GM12872 (cell line): Measurements from ENCODE around the gene DOCK2.

Experiments
- TF ChIP-seq, protein P1 (sequence below): IDR thresholded peaks from 3 replicates; pipeline ENCODE4 v1.5.1; 2011; ENCODE audit warnings: low read depth, mild to moderate bottlenecking, low read length, moderate library complexity; ENCODE audit not compliant: insufficient read depth

DOCK2 gene

DNA sequence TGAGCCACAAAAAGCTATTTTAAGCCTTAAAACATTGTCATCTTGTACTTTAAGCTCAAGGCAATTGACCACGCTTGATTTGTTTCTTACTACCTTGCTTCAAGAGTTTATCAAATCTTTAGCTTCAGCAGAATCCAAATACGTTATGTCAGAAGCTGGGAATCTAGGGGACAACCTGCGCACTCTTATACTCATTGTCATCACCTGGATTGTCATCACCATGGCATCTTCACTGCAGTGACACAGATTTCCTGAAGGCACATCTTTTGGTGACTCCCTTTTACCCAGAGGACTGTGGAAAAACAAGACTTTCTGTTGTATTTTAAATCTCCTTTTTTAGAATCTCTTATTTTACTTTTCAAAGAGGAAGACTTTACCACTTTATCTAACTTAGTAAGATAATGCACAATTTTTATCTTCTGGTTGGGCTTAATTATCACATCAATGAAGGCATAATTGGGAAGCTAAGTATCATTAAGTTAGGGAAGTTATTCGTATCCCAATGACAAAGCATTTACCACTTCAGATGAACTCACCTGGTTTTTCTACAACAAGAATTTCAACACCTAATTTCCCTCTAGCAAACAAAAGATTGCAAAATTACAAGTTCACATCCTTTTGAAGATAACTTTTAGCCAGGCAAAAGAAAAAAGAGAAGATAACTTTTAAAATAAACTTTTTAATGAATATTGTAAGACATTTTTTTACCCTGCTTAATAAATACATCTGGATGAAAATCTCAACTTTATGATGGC lies 162.0 kb downstream of the DOCK2 start:
- TF ChIP-seq, protein P1, sequence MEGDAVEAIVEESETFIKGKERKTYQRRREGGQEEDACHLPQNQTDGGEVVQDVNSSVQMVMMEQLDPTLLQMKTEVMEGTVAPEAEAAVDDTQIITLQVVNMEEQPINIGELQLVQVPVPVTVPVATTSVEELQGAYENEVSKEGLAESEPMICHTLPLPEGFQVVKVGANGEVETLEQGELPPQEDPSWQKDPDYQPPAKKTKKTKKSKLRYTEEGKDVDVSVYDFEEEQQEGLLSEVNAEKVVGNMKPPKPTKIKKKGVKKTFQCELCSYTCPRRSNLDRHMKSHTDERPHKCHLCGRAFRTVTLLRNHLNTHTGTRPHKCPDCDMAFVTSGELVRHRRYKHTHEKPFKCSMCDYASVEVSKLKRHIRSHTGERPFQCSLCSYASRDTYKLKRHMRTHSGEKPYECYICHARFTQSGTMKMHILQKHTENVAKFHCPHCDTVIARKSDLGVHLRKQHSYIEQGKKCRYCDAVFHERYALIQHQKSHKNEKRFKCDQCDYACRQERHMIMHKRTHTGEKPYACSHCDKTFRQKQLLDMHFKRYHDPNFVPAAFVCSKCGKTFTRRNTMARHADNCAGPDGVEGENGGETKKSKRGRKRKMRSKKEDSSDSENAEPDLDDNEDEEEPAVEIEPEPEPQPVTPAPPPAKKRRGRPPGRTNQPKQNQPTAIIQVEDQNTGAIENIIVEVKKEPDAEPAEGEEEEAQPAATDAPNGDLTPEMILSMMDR: no peak

DNA sequence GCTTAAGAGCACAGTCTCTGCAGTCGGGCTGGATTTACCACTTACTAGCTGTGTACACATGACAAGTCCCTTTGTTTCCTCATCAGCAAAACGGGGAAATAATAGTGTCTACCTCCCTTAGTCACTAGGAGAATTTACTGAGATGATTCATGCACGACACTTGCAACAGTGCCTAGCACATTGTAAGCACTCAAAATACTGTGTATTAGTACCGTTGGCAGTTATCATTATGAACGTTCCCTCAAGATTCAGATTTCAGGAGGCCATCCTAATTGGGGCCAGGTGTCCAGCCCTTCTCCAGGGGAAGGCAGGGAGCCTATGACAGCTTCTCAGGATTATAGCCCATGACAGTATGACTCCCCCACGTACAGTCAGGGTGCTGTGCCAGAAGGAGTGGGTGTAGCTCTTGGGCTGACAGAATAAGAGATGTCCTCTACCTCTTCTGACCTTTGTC lies 164.3 kb downstream of the DOCK2 start:
- TF ChIP-seq, protein P1: no peak

DNA sequence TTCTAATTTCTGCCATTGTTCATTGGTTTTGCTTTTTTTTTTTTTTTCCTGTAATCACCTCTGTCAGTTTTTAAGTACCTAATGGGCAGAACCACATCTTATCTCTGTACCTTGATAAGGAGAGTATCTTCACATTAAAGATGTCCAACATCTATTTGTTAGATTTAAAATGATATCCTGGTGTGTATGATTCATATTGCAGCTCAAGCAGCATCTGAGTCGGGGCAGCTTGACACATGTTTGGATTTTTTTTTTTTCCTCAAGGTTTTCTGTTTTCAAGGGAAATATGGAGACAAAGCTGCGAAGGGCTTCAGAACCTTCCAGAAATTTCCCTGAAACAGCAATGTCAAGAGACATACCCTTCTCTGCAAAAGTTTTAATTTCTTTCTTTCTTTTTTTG lies 164.7 kb downstream of the DOCK2 start:
- TF ChIP-seq, protein P1: no peak

DNA sequence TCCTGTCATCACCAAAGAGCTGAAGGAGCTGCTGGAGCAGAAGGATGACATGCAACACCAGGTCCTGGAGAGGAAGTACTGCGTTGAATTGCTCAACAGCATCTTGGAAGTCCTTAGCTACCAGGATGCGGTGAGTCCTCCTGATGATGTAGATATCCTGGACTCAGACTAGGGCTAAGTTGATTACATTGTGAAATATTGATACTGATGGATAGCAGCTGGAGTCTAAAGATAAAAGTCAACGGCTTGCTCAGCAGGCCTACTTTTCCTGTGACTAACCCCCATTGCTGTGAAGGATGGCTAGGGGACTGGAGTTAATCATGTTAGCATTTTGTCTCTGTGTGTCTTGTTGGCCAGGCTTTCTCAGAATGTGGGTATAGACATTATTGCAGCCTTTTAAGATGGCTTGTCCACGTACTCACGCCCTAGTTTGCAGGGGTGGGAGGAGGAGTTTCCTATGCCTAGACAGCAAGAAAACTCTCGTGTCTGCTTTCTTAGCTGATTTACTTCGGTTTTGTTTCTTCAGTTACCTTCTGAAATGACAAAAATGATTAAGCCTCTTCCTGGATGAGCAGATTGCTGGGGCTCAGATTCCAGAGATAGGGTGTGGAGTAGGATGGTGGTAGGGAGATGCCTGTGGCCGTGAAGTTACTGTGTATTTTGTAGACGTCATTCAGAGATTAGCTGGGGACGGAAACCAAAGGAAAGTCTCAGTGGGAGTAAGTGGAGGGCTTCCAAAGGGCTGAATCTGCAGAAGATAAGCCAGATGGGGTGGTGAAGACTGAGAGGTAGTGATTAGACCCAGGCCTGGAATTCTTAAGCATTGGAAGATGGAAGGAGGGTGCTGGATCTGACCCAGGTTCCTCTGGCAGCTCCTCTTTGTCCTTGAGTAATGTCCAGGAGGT lies 166.3 kb downstream of the DOCK2 start:
- TF ChIP-seq, protein P1: no peak

DNA sequence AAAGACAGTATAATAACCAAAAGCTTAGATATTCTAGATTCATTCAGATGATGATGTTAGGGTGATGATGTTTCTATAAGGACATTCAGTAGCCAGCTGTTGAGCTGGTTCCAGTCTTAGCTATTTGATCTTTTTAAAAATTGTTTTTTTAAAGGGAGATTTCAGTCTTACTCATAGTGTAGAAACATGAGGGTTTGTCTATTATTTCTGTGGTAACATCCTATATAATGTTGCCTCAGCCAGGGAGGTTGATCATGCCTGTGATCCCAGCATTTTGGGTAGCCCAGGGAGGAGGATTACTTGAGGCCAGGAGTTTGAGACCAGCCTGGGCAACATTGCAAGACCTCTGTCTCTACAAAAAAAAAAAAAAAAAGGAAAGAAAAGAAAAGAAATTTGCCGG lies 167.8 kb downstream of the DOCK2 start:
- TF ChIP-seq, protein P1: no peak

DNA sequence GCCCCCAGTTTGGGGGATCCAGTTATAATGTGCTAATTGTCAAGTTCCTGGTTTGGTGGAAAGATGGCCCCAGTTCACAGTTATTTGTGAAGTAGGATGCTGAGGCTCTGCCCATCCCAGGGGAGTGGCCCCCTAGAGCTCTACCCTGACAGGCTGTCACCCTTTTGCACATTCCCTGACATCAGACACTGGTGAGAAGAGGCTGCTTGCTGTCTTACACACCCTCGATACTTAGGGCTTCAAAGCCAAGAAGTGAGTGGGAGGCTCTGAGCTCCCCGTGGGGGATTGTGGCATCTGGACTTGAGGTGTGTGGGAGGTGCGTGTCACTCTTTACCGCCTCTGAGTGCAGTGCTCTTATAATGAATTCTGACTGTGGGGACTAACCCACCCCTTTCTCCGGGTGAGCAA lies 168.5 kb downstream of the DOCK2 start:
- TF ChIP-seq, protein P1: no peak

DNA sequence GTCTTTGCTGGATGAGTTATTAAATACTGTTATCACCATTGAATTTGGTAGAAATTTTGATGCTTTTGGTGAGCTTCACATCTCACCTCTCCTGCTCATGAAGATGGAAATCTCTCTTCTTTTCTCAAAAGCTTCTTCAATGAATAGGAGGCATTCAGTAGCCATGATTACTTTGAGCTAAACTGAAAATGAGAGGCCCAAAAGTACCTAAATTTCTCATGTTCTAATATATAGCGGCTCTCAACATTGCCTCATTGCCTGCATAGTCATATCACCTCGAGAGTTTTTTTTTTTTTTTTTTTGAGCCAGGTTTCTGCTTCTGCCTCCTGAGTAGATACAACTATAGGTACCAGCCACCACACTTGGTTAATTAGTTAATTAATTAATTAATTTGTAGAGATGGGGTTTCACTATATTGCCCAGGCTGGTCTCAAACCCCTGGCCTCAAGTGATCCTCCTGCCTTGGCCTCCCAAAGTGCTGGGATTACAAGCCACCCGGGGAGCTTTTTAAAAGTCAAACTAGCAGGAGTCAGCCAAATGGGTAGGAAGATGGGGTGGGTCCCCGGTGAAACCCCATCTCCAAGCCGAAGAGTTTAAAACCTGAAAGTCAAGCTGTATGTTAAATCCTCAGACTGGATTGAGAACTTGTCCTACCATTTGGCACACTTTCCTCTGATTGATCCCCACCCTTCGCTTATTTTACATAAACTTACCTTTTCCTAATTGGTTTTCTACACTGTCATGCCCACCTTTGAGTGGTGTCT lies 169.0 kb downstream of the DOCK2 start:
- TF ChIP-seq, protein P1: no peak
